GM19099 (cell line): Measurements from ENCODE around the gene CBL.

ENCODE experiments used
- POLR2A ChIP-seq: IDR thresholded peaks from 3 replicates; pipeline ENCODE4 v1.6.1; 2011; ENCODE audit warnings: low read depth; ENCODE audit not compliant: insufficient read length; ENCODE audit errors: extremely low read depth

Gene CBL

DNA sequence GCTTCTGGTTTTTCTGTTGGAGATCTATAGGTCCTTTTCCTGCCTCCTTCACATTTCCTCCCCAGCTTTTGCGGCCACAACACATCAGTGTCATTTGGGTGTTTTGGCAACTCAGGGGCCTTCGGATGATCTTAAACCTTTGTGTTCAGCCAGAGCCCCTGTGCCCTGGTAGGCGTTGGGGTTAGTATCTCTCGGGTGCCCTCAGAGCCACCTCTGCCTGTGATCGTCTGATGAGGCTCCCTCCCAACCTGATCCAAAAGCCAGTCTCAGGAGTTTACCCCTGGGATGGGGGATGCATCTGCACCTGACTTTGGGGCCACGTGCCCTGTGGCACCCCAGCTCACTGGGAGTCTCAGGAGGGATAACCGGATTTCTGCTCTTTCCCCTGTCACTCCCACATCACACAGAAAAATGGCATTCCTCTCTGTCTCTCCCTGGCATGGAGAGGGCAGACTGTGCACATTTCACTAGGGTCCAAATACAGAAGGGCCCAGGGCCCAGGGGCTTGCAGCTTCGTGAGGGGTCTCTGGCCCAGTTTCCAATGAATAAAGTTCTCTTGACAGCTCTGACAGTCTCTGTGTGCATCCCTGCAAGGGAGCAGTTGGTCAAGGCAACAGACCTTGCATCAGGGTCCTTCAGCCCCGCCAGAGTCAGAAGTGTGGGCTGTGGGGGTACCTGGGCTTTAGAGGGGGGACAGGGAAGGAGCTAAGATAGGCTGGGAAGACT lies 130.8 kb downstream of the CBL start:
- no peak for TF ChIP-seq POLR2A

DNA sequence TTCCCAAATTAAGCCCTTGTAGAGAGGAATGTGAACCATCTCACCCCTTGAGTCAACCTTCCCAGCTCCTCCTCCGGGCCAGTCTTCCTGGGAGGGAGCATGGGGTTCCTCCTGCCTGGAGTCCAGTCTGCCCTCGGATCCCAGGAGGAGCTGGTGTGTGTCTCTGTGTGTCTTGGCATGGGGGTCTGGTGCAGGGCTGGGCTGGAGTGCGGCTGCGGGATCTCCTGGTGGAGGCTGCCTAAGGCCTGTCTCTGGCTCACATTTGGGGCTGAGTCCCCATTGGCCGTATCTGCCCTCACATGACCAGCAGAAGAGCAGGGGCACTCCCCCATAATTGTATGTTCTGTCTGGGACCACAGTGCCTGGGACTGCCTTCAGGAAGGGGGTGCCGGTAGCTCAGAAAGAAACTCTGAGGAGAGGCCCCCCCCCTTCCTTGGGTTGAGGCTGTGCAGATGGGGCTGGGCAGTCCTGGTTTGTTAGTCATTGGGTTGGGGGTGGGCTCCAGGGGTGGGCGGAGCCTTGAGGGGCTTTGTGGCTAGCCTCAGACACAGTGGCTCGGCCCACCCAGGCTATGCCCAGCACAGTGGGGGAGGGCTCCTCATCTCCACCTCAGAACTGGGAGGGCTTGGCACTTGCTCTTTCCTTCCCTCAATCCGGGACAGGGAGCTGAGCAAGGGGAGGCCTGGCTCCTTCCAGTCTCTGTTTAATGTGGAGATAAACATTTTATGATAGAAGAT lies 131.6 kb downstream of the CBL start:
- no peak for TF ChIP-seq POLR2A

DNA sequence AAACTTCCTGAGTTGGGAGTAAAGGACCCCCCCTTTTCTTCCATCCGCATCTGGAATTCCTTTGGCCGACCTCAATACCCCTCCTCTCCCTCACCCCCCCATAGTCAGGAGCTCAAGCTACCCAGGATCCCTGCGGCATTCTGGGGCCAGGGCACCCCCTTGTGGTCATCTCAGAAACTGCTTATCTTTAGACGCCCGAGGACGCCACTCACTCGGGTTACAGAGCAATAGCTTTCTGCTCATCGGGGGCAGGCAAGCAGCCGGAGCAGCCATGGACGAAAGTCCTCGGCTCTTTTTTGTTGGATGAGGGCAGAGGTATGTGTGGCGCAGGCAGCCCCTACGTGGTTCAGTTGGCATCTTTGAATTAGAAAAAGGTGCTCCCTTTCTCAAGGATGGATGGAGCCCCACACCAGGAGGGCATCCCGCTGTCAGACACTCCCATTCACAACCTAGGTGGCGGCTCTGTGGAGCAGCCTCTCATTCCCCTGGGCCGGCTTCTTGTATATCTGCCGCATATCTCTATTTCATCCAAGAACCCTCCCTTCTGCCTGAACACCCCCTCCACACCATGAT lies 132.3 kb downstream of the CBL start:
- no peak for TF ChIP-seq POLR2A

DNA sequence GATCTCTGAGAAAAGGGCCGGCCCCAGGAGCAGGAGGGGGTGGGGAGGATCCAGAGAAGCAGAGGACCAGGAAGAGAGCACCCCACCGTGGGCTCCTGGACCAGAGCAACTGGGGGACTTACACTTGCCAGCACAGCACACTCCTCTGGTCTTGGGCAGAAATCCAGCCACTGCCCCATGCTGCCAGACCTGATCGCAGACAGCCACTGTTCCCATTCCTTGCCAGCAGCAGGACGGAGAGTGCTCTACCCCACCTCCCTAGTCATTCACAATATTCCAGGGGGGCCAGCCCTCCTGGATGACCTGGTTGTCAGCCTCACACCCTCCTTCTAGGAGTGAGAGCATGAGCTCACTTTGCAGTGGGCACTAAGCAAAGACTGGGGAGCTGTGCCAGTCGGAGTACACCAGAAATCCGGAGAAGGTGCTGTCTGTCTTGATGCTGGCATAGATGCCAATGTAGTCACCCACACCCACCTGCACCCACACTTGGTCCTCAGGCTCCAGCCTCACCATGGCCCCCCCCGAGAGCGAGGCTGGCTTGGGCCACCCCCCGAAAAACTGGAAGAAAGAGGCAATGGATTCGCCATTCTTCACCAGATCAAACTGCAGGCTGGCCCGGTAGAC lies 132.9 kb downstream of the CBL start:
- TF ChIP-seq POLR2A = no peak

DNA sequence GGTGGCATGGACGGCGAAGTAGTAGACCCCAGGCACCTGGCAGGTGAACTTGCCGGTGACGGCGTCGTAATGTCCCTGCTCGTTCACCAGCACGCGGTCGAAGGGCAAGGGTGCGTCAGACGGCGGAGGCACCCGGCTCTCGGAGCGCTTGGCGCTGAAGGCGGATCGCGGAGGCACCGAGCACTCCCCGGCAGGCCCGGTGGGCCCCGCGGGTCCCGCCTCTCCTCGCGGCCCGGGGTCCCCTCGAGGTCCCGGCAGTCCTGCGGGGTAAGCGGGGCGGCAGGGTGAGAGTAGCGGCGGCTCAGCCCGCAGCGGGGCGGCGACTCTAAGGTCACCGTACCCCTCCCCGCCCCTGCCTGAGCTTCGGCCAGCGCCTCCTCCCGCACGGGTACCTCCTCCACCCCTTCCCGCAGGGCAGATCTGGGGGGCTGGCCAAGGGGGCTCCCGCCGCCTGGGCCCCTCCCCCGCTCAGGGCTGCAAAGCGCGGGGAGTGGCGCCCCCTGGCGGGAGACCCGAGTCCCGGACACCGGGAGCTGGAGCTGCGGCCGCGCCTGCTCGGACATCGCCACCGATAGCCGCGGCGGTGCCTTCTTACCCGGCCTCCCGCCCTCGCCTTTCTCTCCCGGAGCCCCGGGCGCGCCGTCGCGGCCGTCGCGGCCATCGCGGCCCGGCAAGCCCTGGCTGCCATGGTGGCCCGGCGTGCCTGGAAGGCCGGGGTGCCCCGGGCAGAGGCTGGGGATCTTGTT lies 133.6 kb downstream of the CBL start:
- no peak for TF ChIP-seq POLR2A

DNA sequence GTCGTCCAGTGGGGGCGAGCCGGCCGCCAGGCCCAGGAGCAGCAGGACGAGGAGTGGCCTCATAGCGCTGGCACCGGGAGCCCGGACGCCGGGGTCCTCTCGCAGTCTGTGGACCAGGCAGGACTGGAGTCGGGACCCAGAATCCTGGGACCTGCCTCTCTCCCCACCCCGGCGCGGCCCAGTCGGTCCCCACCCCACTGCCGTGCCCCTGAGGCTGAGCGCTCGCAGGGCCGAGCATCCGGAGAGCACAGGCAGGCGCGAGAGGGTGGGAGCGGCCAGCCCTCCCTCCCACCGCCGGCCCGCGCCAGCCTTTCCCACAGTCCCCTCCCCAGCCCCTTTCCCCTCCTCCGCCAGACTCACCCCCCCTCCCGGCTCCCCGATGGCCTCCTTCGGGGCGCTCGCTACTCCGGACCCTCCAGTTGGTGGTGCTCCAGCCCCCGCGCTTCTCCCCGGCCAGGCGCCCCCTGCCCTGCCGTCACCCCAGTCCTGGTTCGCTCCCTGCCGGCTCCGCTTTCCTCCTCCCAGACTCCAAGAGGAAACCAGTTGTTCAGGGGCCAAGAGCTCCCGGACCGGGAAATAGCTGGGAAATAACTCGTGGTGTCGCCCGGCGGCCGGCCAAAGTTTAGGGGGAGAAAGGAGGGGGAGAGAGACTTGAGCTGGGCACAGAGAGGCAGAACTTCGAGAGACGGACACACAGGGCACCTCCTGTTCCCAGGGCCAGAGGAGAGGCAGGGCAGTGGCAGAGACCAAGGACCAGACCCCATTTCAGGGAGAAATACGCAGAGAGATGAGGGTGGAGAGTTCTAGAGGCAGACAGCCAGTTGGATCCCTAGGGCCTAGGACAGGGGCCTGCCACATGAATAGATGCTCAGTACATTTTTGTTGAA lies 134.4 kb downstream of the CBL start, which contains the start of gene C1QTNF5:
Gene C1QTNF5 (minus strand): TSS at position 549 of the 887 bp plus-strand sequence. CDS start 486 bp downstream, at position 63.
- no peak for TF ChIP-seq POLR2A

DNA sequence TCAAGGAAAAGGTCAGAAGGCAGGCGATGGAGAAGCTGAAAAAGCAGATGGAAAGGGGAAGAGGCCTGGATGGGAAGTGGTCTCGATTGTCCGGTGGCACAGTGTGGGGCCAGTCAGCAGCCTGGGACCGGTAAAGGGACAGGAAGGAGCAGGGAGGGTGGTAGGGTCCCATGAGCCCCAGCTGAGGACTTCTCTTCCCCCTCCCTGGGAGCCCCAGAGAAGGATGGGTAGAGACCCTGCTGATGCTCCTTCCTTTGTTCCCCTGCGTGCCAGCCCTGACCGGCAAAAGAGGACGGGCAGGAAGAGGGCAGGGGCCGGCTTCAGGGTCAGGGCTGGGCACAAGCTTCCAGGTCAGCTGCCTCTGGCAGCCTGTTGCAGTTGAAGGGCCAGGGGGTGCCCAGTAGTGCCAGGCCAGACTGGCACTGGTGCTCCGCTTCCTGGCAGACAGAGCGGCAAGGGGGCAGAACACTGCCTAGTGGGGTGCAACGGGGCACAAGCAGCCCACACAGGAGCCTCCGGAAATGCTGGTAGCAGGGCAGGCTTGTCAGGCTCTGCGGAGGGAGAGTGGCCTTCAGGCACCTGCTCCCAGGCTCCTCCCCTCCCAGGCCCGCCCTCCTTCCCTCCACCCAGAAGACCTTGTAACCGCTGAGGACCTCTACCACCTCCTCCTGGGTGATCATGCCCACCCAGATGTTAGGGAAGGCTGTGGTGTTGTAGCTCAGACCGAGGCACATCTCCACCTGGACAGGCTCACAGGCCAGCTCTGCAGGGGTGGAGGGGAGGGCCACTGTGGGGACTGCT lies 135.3 kb downstream of the CBL start:
- TF ChIP-seq POLR2A = no peak

DNA sequence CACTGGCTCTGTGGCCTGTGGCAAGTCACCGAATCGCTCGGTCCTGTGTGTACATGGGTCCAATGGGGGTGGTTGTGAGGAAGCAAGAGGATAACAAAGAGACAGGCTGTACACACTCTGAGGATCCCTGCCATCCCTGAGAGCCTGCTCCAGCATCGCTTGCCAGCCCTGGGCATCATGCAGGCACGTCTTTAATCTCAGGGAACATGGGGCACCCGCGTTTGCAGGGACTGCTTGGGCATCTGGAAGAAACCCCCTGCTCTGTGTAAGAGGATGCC lies 135.8 kb downstream of the CBL start:
- TF ChIP-seq POLR2A = no peak

DNA sequence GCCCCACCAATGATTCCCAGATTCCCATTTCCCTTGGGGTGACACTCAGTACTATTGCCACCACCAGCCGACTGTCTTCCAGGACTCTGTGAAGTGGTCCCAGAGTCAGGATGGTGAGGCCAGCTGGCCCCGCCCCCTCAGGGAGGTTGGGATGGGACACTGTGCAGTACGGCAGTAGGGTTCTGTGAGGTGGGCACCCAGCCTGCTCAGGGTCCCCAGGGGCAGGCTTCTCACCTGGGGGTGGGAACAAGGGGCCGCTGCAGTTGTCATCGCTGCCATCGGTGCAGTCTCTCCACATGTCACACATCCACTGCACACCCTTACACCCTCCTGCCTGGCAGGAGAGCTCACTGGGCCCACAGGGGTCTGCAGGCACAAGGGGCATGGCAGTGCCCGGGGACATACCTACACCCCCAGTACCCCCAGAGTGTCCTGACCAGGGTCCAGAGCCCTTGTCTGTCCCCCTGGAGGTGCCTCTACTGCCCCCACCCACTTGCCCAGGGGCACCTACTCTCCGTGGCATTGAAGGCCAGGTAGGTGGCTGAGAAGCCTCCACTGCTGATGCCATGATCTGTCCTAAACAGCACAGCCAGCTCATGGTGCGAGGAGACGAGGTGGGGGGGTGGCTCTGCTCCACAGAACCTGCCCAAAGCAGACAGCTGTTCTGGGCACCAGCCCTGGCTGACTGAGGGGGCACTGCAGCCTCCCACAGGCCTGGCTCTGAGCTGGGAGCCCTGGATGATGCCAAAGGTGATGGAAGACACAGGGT lies 136.4 kb downstream of the CBL start:
- no peak for TF ChIP-seq POLR2A

DNA sequence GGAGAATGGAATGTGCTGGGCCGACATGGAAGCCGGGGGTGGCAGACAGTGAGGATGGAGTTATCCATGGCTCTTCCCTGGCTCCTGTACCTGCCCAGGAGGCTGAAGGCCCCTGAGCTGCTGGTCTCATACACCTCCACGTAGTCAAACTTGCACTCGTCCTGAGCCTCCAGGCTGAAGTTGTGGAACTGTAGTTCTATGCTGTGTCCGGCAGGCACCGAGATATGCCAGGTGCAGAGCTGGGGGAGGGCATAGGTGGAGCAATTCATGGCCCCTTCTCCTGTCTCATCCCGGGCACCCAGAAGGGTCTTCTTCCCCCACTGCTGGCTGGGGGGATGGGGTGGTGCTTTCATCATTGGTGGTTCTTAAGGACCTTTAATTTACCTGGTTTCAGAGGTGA lies 137.6 kb downstream of the CBL start:
- no peak for TF ChIP-seq POLR2A

DNA sequence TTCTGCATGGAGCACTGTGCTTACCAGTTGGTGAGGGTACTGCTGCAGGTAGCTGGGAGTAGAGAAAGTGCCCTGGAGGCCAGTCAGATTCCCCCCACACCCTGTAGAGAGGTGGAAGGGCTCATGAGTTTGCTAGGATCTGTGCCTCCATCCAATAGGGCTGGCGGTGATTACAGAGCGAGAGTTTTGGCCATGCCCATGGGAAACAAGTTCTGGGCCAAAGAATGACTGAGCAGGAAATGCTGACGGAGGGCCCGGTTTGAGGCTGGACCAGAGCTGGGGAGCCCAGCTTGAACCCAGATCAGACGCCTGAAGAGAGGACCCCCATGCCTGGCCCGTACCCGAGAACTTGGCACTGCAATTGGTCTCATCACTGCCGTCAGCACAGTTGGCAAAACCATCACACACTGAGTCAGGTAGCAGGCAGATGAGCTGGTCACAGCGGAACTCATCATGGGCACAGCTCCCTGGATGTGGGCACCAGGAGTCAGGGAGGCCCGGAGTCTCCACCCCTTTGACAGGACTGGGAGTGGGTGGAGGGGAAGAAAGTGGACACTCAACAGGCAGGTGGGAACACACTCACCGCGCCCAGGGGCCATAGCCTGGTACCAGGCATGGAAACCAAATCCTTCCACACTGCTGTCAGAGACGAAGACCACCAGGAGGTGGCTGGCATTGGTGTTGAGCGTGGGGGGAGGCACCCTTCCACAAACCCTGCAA lies 138.3 kb downstream of the CBL start:
- no peak for TF ChIP-seq POLR2A

DNA sequence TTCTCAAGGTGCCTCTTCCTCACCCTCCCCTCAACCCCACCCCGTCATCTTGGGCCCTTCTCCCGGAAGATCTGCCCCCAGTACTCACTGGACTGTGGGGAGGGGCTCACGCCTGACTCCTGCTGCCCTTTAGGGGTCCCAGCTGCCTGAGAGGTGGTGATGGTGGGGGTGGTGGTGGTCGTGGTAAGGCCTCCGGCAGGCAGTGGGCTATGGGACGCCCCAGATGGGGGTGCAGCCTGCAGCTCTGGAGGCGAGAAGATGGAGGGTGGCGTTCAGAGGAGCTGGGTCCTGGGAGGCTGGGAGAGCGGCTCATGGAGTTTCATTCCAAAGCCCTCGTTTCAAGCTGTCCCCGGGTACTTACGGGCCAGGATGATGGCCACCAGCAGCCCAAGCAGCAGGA lies 139.5 kb downstream of the CBL start:
- no peak for TF ChIP-seq POLR2A
